ENCODE results near the gene KCNH3.

The KCNH3 gene

GRCh38 chr12:49496417-49497360 lies 42.1 kb upstream of the KCNH3 start (continued):
- no peak for TF ChIP-seq ZNF777 (tag by site-specific recombination; IDR thresholded peaks at IDR 0.05; ENCODE audit: borderline replicate concordance)
- TF ChIP-seq ZNF350 (tag by site-specific recombination; IDR thresholded peaks at IDR 0.05), result no peak
- TF ChIP-seq ZNF555 (tag by site-specific recombination; conservative IDR thresholded peaks at IDR 0.05), result no peak
- TF ChIP-seq ZNF223 (tag by site-specific recombination; IDR thresholded peaks at IDR 0.05), result no peak
- TF ChIP-seq ZNF202 (tag by site-specific recombination; IDR thresholded peaks at IDR 0.05; ENCODE audit: borderline replicate concordance), result no peak
- no peak for TF ChIP-seq ZNF140 (tag by site-specific recombination; IDR thresholded peaks at IDR 0.05)
- no peak for TF ChIP-seq ZNF549 (tag by site-specific recombination; IDR thresholded peaks at IDR 0.05)
- no peak for TF ChIP-seq SALL2 (tag by site-specific recombination; IDR thresholded peaks at IDR 0.05; ENCODE audit: borderline replicate concordance)
- TF ChIP-seq PRDM6 (tag by site-specific recombination; IDR thresholded peaks at IDR 0.05), result no peak

GRCh38 chr12:49501895-49502294 lies 36.9 kb upstream of the KCNH3 start:
- Histone ChIP-seq H3K27ac (ENCODE audit: extremely low read depth, low read depth, low read length) (no peak overlapping the region), H3K4me1 (ENCODE audit: control insufficient read depth, insufficient read depth, low read length) (no peaks in the 10 kb centered on the region; the same call in 1 of the 2 replicates), H3K4me3 (ENCODE audit: low read depth, low read length) (no peak overlapping the region), H3K9me3 (ENCODE audit: control insufficient read depth, insufficient read depth, low read depth, low read length) (no peaks in the 10 kb centered on the region; the same call in 1 of the 2 replicates), H3K36me3 (ENCODE audit: control insufficient read depth in 2 of 2, insufficient read depth in 1 of 2, low read length in 2 of 2) (peaks cover 13 to 43% of the 10 kb centered on the region in 2 experiments)
- ChIA-PET POLR2A (interaction anchor here (1.9 kb wide), 1 partner anchor 135 kb away, joined by 9 read pairs; the partner anchor contains the start of gene SPATS2), CTCF (interaction anchor here (1.1 to 2.6 kb wide), 3 partner anchors 11 to 143 kb away, joined by 4 to 15 read pairs (median 5); no protein-coding TSS in a partner anchor)
- TF ChIP-seq REPIN1 (tag by site-specific recombination; IDR thresholded peaks at IDR 0.05; ENCODE audit: low read depth), result no peak
- TF ChIP-seq ZNF701 (tag by site-specific recombination; IDR thresholded peaks at IDR 0.05), result no peak

GRCh38 chr12:49502590-49502989 lies 36.2 kb upstream of the KCNH3 start:
- POLR2A ChIA-PET, result no interaction called here
- TF ChIP-seq BCL11A (tag by site-specific recombination; IDR thresholded peaks at IDR 0.05; ENCODE audit: low read depth), result no peak
- no peak overlapping the region for H3K4me3 ChIP-seq (ENCODE audit: low read depth, low read length)
- H3K27ac ChIP-seq (ENCODE audit: extremely low read depth, low read depth, low read length), result no peak overlapping the region
- CTCF ChIA-PET, result interaction anchor here (0.6 to 19.4 kb wide), 3 partner anchors 11 to 957 kb away, joined by 4 to 517 read pairs (median 5); partner anchors contain the start of gene SPATS2
- peaks cover 16 to 39% of the 10 kb centered on the region in 2 experiments for H3K36me3 ChIP-seq (ENCODE audit: control insufficient read depth in 2 of 2, insufficient read depth in 1 of 2, low read length in 2 of 2)
- H3K9me3 ChIP-seq (ENCODE audit: control insufficient read depth, insufficient read depth, low read depth, low read length), result no peaks in the 10 kb centered on the region; the same call in 1 of the 2 replicates
- no peaks in the 10 kb centered on the region; the same call in 1 of the 2 replicates for H3K4me1 ChIP-seq (ENCODE audit: control insufficient read depth, insufficient read depth, low read length)

- ChIA-PET POLR2A (interaction anchor here (0.9 kb wide), 1 partner anchor 145 kb away, joined by 4 read pairs; no protein-coding TSS in a partner anchor), CTCF (interaction anchor here (0.6 to 19.4 kb wide), 4 partner anchors 9 to 142 kb away, joined by 3 to 517 read pairs (median 4); partner anchors contain the start of gene SPATS2)
- H3K27ac ChIP-seq (ENCODE audit: extremely low read depth, low read depth, low read length), result 0 out of 2 replicates have a peak overlapping the region, but pooled peaks have one; percentile 16
- peaks cover 17 to 38% of the 10 kb centered on the region in 2 experiments for H3K36me3 ChIP-seq (ENCODE audit: control insufficient read depth in 2 of 2, insufficient read depth in 1 of 2, low read length in 2 of 2)
- TF ChIP-seq PRDM6 (tag by site-specific recombination; IDR thresholded peaks at IDR 0.05) (peak; percentile 62), OSR2 (tag by site-specific recombination; IDR thresholded peaks at IDR 0.05) (peak; percentile 50; the same call in 1 of the 2 replicates), ZNF692 (tag by site-specific recombination; IDR thresholded peaks at IDR 0.05) (no peak), ZBTB21 (tag by site-specific recombination; IDR thresholded peaks at IDR 0.05) (no peak)
- no peaks in the 10 kb centered on the region; the same call in 1 of the 2 replicates for H3K4me1 ChIP-seq (ENCODE audit: control insufficient read depth, insufficient read depth, low read length)
- H3K4me3 ChIP-seq (ENCODE audit: low read depth, low read length), result no peak overlapping the region
- H3K9me3 ChIP-seq (ENCODE audit: control insufficient read depth, insufficient read depth, low read depth, low read length), result no peaks in the 10 kb centered on the region; the same call in 1 of the 2 replicates
Observed at GRCh38 chr12:49503674-49504180, 35.1 kb upstream of the KCNH3 start.

All from HEK293 (cell line).